Stimulated activated CD4-positive, alpha-beta T cell treated with anti-CD3 and anti-CD28 coated beads, Interleukin-12 subunit alpha, Interleukin-12 subunit beta, amount 100 ng/mL, for 48 hours (primary cell): ENCODE results near the gene PCNX3.

Experiments
- DNase-seq, 3 donors: peaks; one replicate each; pipeline ENCODE4 v3.0.0-alpha.2; 2020; ENCODE audit warnings: low read depth in 2 of 3, low spot score in 1 of 3

Gene PCNX3

GRCh38 chr11:65596520-65596919 lies 19.1 kb upstream of the PCNX3 start:
- no peak for DNase-seq

GRCh38 chr11:65598258-65598699 lies 17.3 kb upstream of the PCNX3 start:
- no peak for DNase-seq

- DNase-seq, result no peak
These were observed 16.2 kb upstream of the PCNX3 start for GRCh38 chr11:65599216-65599954.

GRCh38 chr11:65599955-65600246 lies 15.7 kb upstream of the PCNX3 start:
- no peak for DNase-seq

- no peak for DNase-seq
These were observed 11.3 kb upstream of the PCNX3 start for GRCh38 chr11:65604258-65604657.

- no peak for DNase-seq
These were observed 8.5 kb upstream of the PCNX3 start for GRCh38 chr11:65606876-65607613.

GRCh38 chr11:65607614-65608426 lies 7.8 kb upstream of the PCNX3 start:
- no peak for DNase-seq

GRCh38 chr11:65609229-65609628 lies 6.3 kb upstream of the PCNX3 start:
- DNase-seq, result no peak

GRCh38 chr11:65609665-65610064 lies 5.9 kb upstream of the PCNX3 start:
- DNase-seq, result no peak

GRCh38 chr11:65610404-65610803 lies 5.2 kb upstream of the PCNX3 start:
- DNase-seq, result no peak

GRCh38 chr11:65611028-65611757 lies 4.4 kb upstream of the PCNX3 start:
- no peak for DNase-seq

GRCh38 chr11:65611758-65612603 lies 3.6 kb upstream of the PCNX3 start:
- no peak for DNase-seq

- DNase-seq, result no peak
These were observed 2.9 kb upstream of the PCNX3 start for GRCh38 chr11:65612691-65613090.

GRCh38 chr11:65613091-65613928 lies 2.3 kb upstream of the PCNX3 start:
- no peak for DNase-seq

- peak in 1 of 3 donors; percentile 39 for DNase-seq
These were observed 486 bp downstream of the PCNX3 start for GRCh38 chr11:65615950-65616574.

- DNase-seq, result no peak
These were observed 1.0 kb downstream of the PCNX3 start for GRCh38 chr11:65616575-65617001.

GRCh38 chr11:65617136-65617850 lies 1.7 kb downstream of the PCNX3 start:
- no peak for DNase-seq

GRCh38 chr11:65617990-65618751 lies 2.6 kb downstream of the PCNX3 start:
- no peak for DNase-seq
